Measurements from ENCODE around the gene KRT81.

The KRT81 gene

GRCh38 chr12:52291267-52291935 lies at the start of gene KRT81:
Gene KRT81 (minus strand): TSS chr12:52291534. CDS start chr12:52291465, 69 bp downstream.
- DNase-seq (ENCODE audit: low read depth in 2 of 2) = no peak

GRCh38 chr12:52338241-52338960 lies 47.1 kb upstream of the KRT81 start:
- no peak for DNase-seq (ENCODE audit: low read depth in 2 of 2)

GRCh38 chr12:52337054-52337453 lies 45.7 kb upstream of the KRT81 start:
- DNase-seq (ENCODE audit: low read depth in 2 of 2) = no peak

GRCh38 chr12:52336641-52337040 lies 45.3 kb upstream of the KRT81 start:
- DNase-seq (ENCODE audit: low read depth in 2 of 2) = no peak

GRCh38 chr12:52335598-52336262 lies 44.4 kb upstream of the KRT81 start:
- no peak for DNase-seq (ENCODE audit: low read depth in 2 of 2)

GRCh38 chr12:52334185-52334584 lies 42.9 kb upstream of the KRT81 start:
- DNase-seq (ENCODE audit: low read depth in 2 of 2) = no peak

GRCh38 chr12:52333321-52333720 lies 42.0 kb upstream of the KRT81 start:
- DNase-seq (ENCODE audit: low read depth in 2 of 2) = no peak

- no peak for DNase-seq (ENCODE audit: low read depth in 2 of 2)
Observed at GRCh38 chr12:52332381-52332780, 41.0 kb upstream of the KRT81 start.

GRCh38 chr12:52331833-52332232 lies 40.5 kb upstream of the KRT81 start:
- no peak for DNase-seq (ENCODE audit: low read depth in 2 of 2)

GRCh38 chr12:52331039-52331438 lies 39.7 kb upstream of the KRT81 start:
- no peak for DNase-seq (ENCODE audit: low read depth in 2 of 2)

- DNase-seq (ENCODE audit: low read depth in 2 of 2) = no peak
Observed at GRCh38 chr12:52327830-52328500, 36.6 kb upstream of the KRT81 start.

GRCh38 chr12:52327052-52327829 lies 35.9 kb upstream of the KRT81 start:
- DNase-seq (ENCODE audit: low read depth in 2 of 2) = peak; percentile 52 to 53

- no peak for DNase-seq (ENCODE audit: low read depth in 2 of 2)
Observed at GRCh38 chr12:52324153-52324444, 32.8 kb upstream of the KRT81 start.

- DNase-seq (ENCODE audit: low read depth in 2 of 2) = no peak
Observed at GRCh38 chr12:52323416-52324152, 32.2 kb upstream of the KRT81 start.

- no peak for DNase-seq (ENCODE audit: low read depth in 2 of 2)
Observed at GRCh38 chr12:52323001-52323400, 31.7 kb upstream of the KRT81 start.

GRCh38 chr12:52322069-52322468 lies 30.7 kb upstream of the KRT81 start:
- no peak for DNase-seq (ENCODE audit: low read depth in 2 of 2)

- no peak for DNase-seq (ENCODE audit: low read depth in 2 of 2)
Observed at GRCh38 chr12:52321418-52321817, 30.1 kb upstream of the KRT81 start.

- no peak for DNase-seq (ENCODE audit: low read depth in 2 of 2)
Observed at GRCh38 chr12:52320784-52321400, 29.6 kb upstream of the KRT81 start, which contains the start of gene KRT83. Gene KRT83 (minus strand): TSS chr12:52321398. CDS start chr12:52321335, 63 bp downstream.

- DNase-seq (ENCODE audit: low read depth in 2 of 2) = no peak
Observed at GRCh38 chr12:52319097-52319496, 27.8 kb upstream of the KRT81 start.

GRCh38 chr12:52318241-52318990 lies 27.1 kb upstream of the KRT81 start:
- DNase-seq (ENCODE audit: low read depth in 2 of 2) = no peak
